ENCODE data around the gene SPOCK3.
"Not testable (repeated sequence)": the region's sequence is repeated elsewhere in the genome, so short reads cannot be mapped to it uniquely, and the experiment has no call there.

SPOCK3 gene

GRCh38 chr4:166798126-166798525, 436.2 kb downstream of the SPOCK3 start:
- DNase-seq, result no peak

GRCh38 chr4:166777760-166778159, 456.5 kb downstream of the SPOCK3 start:
- no peak for DNase-seq

- DNase-seq, result no peak
These were observed 471.3 kb downstream of the SPOCK3 start for GRCh38 chr4:166763018-166763417.

- DNase-seq, result no peak
These were observed 492.6 kb downstream of the SPOCK3 start for GRCh38 chr4:166741742-166742141.

GRCh38 chr4:166739215-166739614, 495.1 kb downstream of the SPOCK3 start:
- DNase-seq, result not testable (repeated sequence)

GRCh38 chr4:166737430-166737829, 496.9 kb downstream of the SPOCK3 start:
- no peak for DNase-seq

GRCh38 chr4:166735553-166735952, 498.7 kb downstream of the SPOCK3 start:
- no peak for DNase-seq

- no peak for DNase-seq
These were observed 499.5 kb downstream of the SPOCK3 start for GRCh38 chr4:166734797-166735196.

GRCh38 chr4:166733686-166734085, 500.6 kb downstream of the SPOCK3 start:
- DNase-seq, result no peak

GRCh38 chr4:166726832-166727231, 507.5 kb downstream of the SPOCK3 start:
- DNase-seq, result no peak

- DNase-seq, result no peak
These were observed 509.9 kb downstream of the SPOCK3 start for GRCh38 chr4:166724369-166724768.

GRCh38 chr4:166723532-166724140, 510.7 kb downstream of the SPOCK3 start:
- DNase-seq, result no peak

GRCh38 chr4:166715748-166716713, 518.3 kb downstream of the SPOCK3 start:
- not testable (repeated sequence) for DNase-seq

GRCh38 chr4:166700592-166700991, 533.7 kb downstream of the SPOCK3 start:
- no peak for DNase-seq

- DNase-seq, result no peak
These were observed 545.5 kb downstream of the SPOCK3 start for GRCh38 chr4:166688835-166689234.

GRCh38 chr4:166687828-166688227, 546.5 kb downstream of the SPOCK3 start:
- no peak for DNase-seq

Measured in GDM1 (cell line).